22Rv1 (cell line): Measurements from ENCODE around the gene ATXN10.

Experiments
- ZFX ChIP-seq: fragments of 450-650 bp; IDR thresholded peaks from 2 replicates; pipeline ENCODE4 v1.6.1; 2017; ENCODE audit warnings: antibody characterized with exemption, borderline replicate concordance
- TF ChIP-seq, protein P1 (sequence below): fragments of 450-650 bp; IDR thresholded peaks from 2 replicates; pipeline ENCODE4 v1.5.1; 2017; ENCODE audit warnings: mild to moderate bottlenecking

DNA sequence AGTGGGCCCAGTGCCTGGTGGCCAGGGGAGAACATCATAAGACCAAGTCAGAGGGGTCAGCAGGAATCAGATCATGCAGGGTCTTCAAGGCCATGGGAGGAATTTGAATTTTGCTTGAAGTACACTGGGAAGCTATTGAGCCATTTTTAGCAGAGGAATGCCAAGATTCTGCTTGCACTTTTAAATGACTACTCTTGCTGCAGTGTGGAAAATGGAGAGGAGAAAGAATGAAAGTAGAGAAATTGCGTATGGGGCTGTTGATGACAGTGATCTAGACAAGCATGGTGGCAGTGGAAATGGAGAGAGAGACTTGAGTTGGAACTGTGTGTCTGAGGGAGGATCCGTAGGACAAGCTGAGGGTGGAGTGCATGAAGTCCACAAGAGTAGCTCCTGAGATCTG lies 177.3 kb downstream of the ATXN10 start:
- TF ChIP-seq, protein P1, sequence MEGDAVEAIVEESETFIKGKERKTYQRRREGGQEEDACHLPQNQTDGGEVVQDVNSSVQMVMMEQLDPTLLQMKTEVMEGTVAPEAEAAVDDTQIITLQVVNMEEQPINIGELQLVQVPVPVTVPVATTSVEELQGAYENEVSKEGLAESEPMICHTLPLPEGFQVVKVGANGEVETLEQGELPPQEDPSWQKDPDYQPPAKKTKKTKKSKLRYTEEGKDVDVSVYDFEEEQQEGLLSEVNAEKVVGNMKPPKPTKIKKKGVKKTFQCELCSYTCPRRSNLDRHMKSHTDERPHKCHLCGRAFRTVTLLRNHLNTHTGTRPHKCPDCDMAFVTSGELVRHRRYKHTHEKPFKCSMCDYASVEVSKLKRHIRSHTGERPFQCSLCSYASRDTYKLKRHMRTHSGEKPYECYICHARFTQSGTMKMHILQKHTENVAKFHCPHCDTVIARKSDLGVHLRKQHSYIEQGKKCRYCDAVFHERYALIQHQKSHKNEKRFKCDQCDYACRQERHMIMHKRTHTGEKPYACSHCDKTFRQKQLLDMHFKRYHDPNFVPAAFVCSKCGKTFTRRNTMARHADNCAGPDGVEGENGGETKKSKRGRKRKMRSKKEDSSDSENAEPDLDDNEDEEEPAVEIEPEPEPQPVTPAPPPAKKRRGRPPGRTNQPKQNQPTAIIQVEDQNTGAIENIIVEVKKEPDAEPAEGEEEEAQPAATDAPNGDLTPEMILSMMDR = no peak
- no peak for TF ChIP-seq ZFX
